CD14-positive monocyte (primary cell): ENCODE measurements around the gene P2RX2. TPM values are rescaled to one million over a fixed set of nuclear protein-coding genes. Genes with fewer than 3 reads are reported as not detected.

Experiments
- DNase-seq, 3 donors: peaks; one replicate each; pipeline ENCODE4 v3.0.0-alpha.2; 2011 to 2022
- H2AFZ ChIP-seq: 2 replicates; pipeline ENCODE4 v1.6.0; 2012; ENCODE audit warnings: mild to moderate bottlenecking, low read depth, low read length, inconsistent platforms; ENCODE audit not compliant: insufficient read depth, poor library complexity, severe bottlenecking
- H3K27ac ChIP-seq, 2 donors: 1 replicate in 1 of 2; 2 replicates in 1 of 2; pipeline ENCODE4 v1.5.1; 2012 to 2013; ENCODE audit warnings: low read length in 2 of 2, control low read depth in 1 of 2, inconsistent platforms in 1 of 2, low read depth in 1 of 2, mild to moderate bottlenecking in 1 of 2
- H3K27me3 ChIP-seq, 2 donors: one replicate each; pipeline versions ENCODE4 v1.6.0 to v1.6.1; 2011 to 2013; ENCODE audit warnings: low read length in 2 of 2; ENCODE audit not compliant: control insufficient read depth in 2 of 2, insufficient read depth in 2 of 2
- H3K36me3 ChIP-seq, 2 donors: replicated peaks in 1 of 2; 1 replicate in 1 of 2; 2 replicates in 1 of 2; pipeline versions ENCODE4 v1.5.1 to v1.6.1; 2012 to 2013; ENCODE audit warnings: low read length in 2 of 2, control low read depth in 1 of 2, inconsistent platforms in 1 of 2, mild to moderate bottlenecking in 1 of 2; ENCODE audit not compliant: insufficient read depth in 2 of 2, control insufficient read depth in 1 of 2
- H3K4me1 ChIP-seq, 2 donors: 1 replicate in 1 of 2; 2 replicates in 1 of 2; pipeline versions ENCODE4 v1.5.1 to v1.6.1; 2012 to 2013; ENCODE audit warnings: low read length in 2 of 2, control low read depth in 1 of 2, inconsistent platforms in 1 of 2, mild to moderate bottlenecking in 1 of 2, moderate library complexity in 1 of 2; ENCODE audit not compliant: insufficient read depth in 2 of 2, control insufficient read depth in 1 of 2
- H3K4me2 ChIP-seq: replicated peaks from 2 replicates; pipeline ENCODE3; 2012; ENCODE audit warnings: low read length, moderate library complexity, mild to moderate bottlenecking; ENCODE audit not compliant: poor library complexity, severe bottlenecking; ENCODE audit errors: extremely low read depth
- H3K4me3 ChIP-seq, 3 experiments: fragments of 200-600 bp in 1 of 3; sonication (generic) in 1 of 3; replicated peaks in 1 of 3; 1 replicate in 2 of 3; 2 replicates in 1 of 3; pipeline ENCODE4 v1.5.1; 2011 to 2013; ENCODE audit warnings: low read length in 3 of 3, mild to moderate bottlenecking in 3 of 3, control low read depth in 2 of 3, low read depth in 2 of 3, inconsistent platforms in 1 of 3, moderate library complexity in 1 of 3
- H3K79me2 ChIP-seq: 2 replicates; pipeline ENCODE4 v1.6.0; 2012; ENCODE audit warnings: mild to moderate bottlenecking, control low read depth, inconsistent platforms, low read length, moderate library complexity; ENCODE audit not compliant: insufficient read depth
- H3K9ac ChIP-seq: 2 replicates; pipeline ENCODE4 v1.6.0; 2017; ENCODE audit warnings: low read length, mild to moderate bottlenecking; ENCODE audit not compliant: insufficient read depth, poor library complexity, severe bottlenecking
- H3K9me3 ChIP-seq, 2 donors: replicated peaks in 1 of 2; 1 replicate in 1 of 2; 2 replicates in 1 of 2; pipeline versions ENCODE4 v1.5.1 to v1.6.1; 2012 to 2013; ENCODE audit warnings: low read length in 2 of 2, control low read depth in 1 of 2; ENCODE audit not compliant: control insufficient read depth in 1 of 2, insufficient read depth in 1 of 2
- H4K20me1 ChIP-seq: 2 replicates; pipeline ENCODE4 v1.6.0; 2012; ENCODE audit warnings: mild to moderate bottlenecking, low read length, control low read depth, moderate library complexity; ENCODE audit not compliant: insufficient read depth
- H3K27ac Mint-ChIP-seq, 7 donors: one replicate each; pipeline ENCODE4 v1.8.0; 2020; ENCODE audit warnings: mild to moderate bottlenecking in 7 of 7, mixed read lengths in 7 of 7, moderate library complexity in 6 of 7, inconsistent platforms in 2 of 7
- H3K27me3 Mint-ChIP-seq, 3 donors: one replicate each; pipeline ENCODE4 v1.8.0; 2021 to 2022; ENCODE audit warnings: low read depth in 3 of 3, mild to moderate bottlenecking in 3 of 3, mixed read lengths in 3 of 3, moderate library complexity in 3 of 3, inconsistent platforms in 1 of 3
- H3K36me3 Mint-ChIP-seq, 2 donors: one replicate each; pipeline ENCODE4 v1.8.0; 2020; ENCODE audit warnings: mixed read lengths in 2 of 2, inconsistent platforms in 1 of 2, mild to moderate bottlenecking in 1 of 2
- H3K4me1 Mint-ChIP-seq: one replicate; pipeline ENCODE4 v1.8.0; 2020; ENCODE audit warnings: mild to moderate bottlenecking, mixed read lengths
- H3K4me3 Mint-ChIP-seq, 2 donors: one replicate each; pipeline ENCODE4 v1.8.0; 2020; ENCODE audit warnings: mild to moderate bottlenecking in 2 of 2, mixed read lengths in 2 of 2, moderate library complexity in 1 of 2
- H3K9me3 Mint-ChIP-seq, 7 donors: one replicate each; pipeline ENCODE4 v1.8.0; 2020 to 2022; ENCODE audit warnings: mixed read lengths in 7 of 7, mild to moderate bottlenecking in 6 of 7, moderate library complexity in 6 of 7, inconsistent platforms in 2 of 7
- CTCF ChIP-seq: fragments of 200-600 bp; IDR thresholded peaks from one replicate; pipeline ENCODE4 v1.8.0; 2022; ENCODE audit warnings: antibody characterized with exemption, mild to moderate bottlenecking
- WGBS: methylation state at CpG from one replicate; pipeline ENCODE4 v1.1.5; 2013; ENCODE audit warnings: missing lambda C conversion rate; ENCODE audit not compliant: insufficient coverage; 5-methylcytosine and 5-hydroxymethylcytosine counted together
- intact Hi-C, 2 donors: fragments of 100-400 bp; cut with micrococcal nuclease; formaldehyde crosslinking; loops; one replicate each; pipeline versions ENCODE4 v1.15.0 to v1.15.1; 2023
- polyA plus RNA-seq, 3 donors: library from polyadenylated mRNA; depleted of rRNA in 1 of 3; unstranded in 2 of 3; stranded (reverse) in 1 of 3; fragments of 300-500 nt in 2 of 3; fragments of >200 nt in 1 of 3; fragmentation: Illumina TruSeq in 2 of 3; gene quantifications; 1 replicate in 2 of 3; 2 replicates in 1 of 3; pipeline ENCODE4 v1.2.3, GENCODE V29; 2012 to 2021

The P2RX2 gene
- polyA plus RNA-seq, 3 donors: not detected

GRCh38 chr12:132581348-132582057 lies 37.1 kb upstream of the P2RX2 start:
- Histone ChIP-seq H4K20me1 (no peaks in the 10 kb centered on the region), H3K9me3 (peaks cover 0 to 9% of the 10 kb centered on the region in 2 donors), H3K4me1 (no peaks in the 10 kb centered on the region), H2AFZ (no peak overlapping the region), H3K36me3 (peaks cover 28 to 35% of the 10 kb centered on the region in 2 donors), H3K79me2 (no peaks in the 10 kb centered on the region), H3K4me2 (no peak overlapping the region), H3K4me3 (no peak overlapping the region), H3K27me3 (no peaks in the 10 kb centered on the region), H3K9ac (no peak overlapping the region), H3K27ac (no peak overlapping the region)
- Mint-ChIP-seq H3K27me3 (peaks cover 0 to under 1% (median 0%) of the 10 kb centered on the region in 3 donors), H3K4me1 (no peaks in the 10 kb centered on the region), H3K27ac (no peak overlapping the region), H3K4me3 (no peak overlapping the region), H3K9me3 (peaks cover 0 to 6% (median 0%) of the 10 kb centered on the region in 7 donors), H3K36me3 (peaks cover 32 to 57% of the 10 kb centered on the region in 2 donors)
- WGBS: 94% methylated on average over 13 of the region's 17 CpGs
- DNase-seq: no peak
- TF ChIP-seq CTCF: no peak
- intact Hi-C loops: no loop called here

- Mint-ChIP-seq H3K27me3 (peaks cover 0 to 2% (median 1%) of the 10 kb centered on the region in 3 donors), H3K36me3 (peaks cover 28 to 52% of the 10 kb centered on the region in 2 donors), H3K27ac (no peak overlapping the region), H3K4me1 (no peaks in the 10 kb centered on the region), H3K9me3 (peaks cover 0 to 6% (median 0%) of the 10 kb centered on the region in 7 donors), H3K4me3 (no peak overlapping the region)
- no peaks in the 10 kb centered on the region for H3K4me1 ChIP-seq
- no peak for DNase-seq
- no peak for TF ChIP-seq CTCF
- no peaks in the 10 kb centered on the region for H3K79me2 ChIP-seq
- H3K4me3 ChIP-seq: no peak overlapping the region
- no peak overlapping the region for H3K27ac ChIP-seq
- H2AFZ ChIP-seq: no peak overlapping the region
- 96% methylated on average over 17 of the region's 24 CpGs for WGBS
- H3K4me2 ChIP-seq: no peak overlapping the region
- no peaks in the 10 kb centered on the region for H4K20me1 ChIP-seq
- no peak overlapping the region for H3K9ac ChIP-seq
- H3K9me3 ChIP-seq: peaks cover 0 to 9% of the 10 kb centered on the region in 2 donors
- H3K27me3 ChIP-seq: no peaks in the 10 kb centered on the region
- H3K36me3 ChIP-seq: peaks cover 22 to 30% of the 10 kb centered on the region in 2 donors
- intact Hi-C loops: no loop called here
Observed at GRCh38 chr12:132582058-132582420, 36.5 kb upstream of the P2RX2 start.
